Activated CD8-positive, alpha-beta T cell treated with anti-CD3 and anti-CD28 coated beads for 36 hours (primary cell): Measurements from ENCODE around the gene TIMP2. TPM values are rescaled to one million over a fixed set of nuclear protein-coding genes. Genes with fewer than 3 reads are reported as not detected.
"Not testable (repeated sequence)": the region's sequence is repeated elsewhere in the genome, so short reads cannot be mapped to it uniquely, and the experiment has no call there.

Source experiments
- ATAC-seq: fragments of 200-7000 bp; cut with Tn5 transposase; one replicate; pipeline ENCODE4 v1.10.0; 2021; ENCODE audit warnings: mild to moderate bottlenecking, moderate library complexity
- CTCF ChIA-PET: fragments of 350-600 bp; sonication (Branson Sonifier 250); formaldehyde crosslinking; loops from one replicate; lab custom pipeline; 2021; ENCODE audit warnings: antibody characterized with exemption; lab: Charles Lee
- POLR2A ChIA-PET: fragments of 350-600 bp; sonication (Branson Sonifier 250); formaldehyde crosslinking; loops from one replicate; lab custom pipeline; 2021; ENCODE audit warnings: antibody characterized with exemption; lab: Charles Lee
- DNase-seq: peaks from one replicate; pipeline ENCODE4 v3.0.0-alpha.2; 2020
- H3K27ac Mint-ChIP-seq: one replicate; pipeline ENCODE4 v1.8.0; 2021; ENCODE audit warnings: mild to moderate bottlenecking, mixed read lengths
- H3K27me3 Mint-ChIP-seq: one replicate; pipeline ENCODE4 v1.8.0; 2021; ENCODE audit warnings: mixed read lengths
- H3K36me3 Mint-ChIP-seq: one replicate; pipeline ENCODE4 v1.8.0; 2021; ENCODE audit warnings: low read depth, mixed read lengths
- H3K4me1 Mint-ChIP-seq: one replicate; pipeline ENCODE4 v1.8.0; 2021; ENCODE audit warnings: low read depth, mixed read lengths
- H3K4me3 Mint-ChIP-seq: one replicate; pipeline ENCODE4 v1.8.0; 2021; ENCODE audit warnings: mild to moderate bottlenecking, moderate library complexity, mixed read lengths
- H3K9me3 Mint-ChIP-seq: one replicate; pipeline ENCODE4 v1.8.0; 2021; ENCODE audit warnings: mixed read lengths
- intact Hi-C: fragments of 100-400 bp; cut with micrococcal nuclease; formaldehyde crosslinking; loops from one replicate; pipeline ENCODE4 v1.10.0; 2022
- total RNA-seq, 2 experiments: library from RNA; stranded (reverse); gene quantifications; one replicate each; pipeline ENCODE4 v1.2.3, GENCODE V29; 2021
- TF ChIP-seq, protein P1 (sequence below): fragments of 200-600 bp; IDR thresholded peaks from one replicate; pipeline ENCODE4 v1.8.0; 2022; ENCODE audit warnings: antibody characterized with exemption, mild to moderate bottlenecking

The TIMP2 gene
- total RNA-seq, 2 experiments from 2014 or later = 2.4 to 2.5 TPM

DNA sequence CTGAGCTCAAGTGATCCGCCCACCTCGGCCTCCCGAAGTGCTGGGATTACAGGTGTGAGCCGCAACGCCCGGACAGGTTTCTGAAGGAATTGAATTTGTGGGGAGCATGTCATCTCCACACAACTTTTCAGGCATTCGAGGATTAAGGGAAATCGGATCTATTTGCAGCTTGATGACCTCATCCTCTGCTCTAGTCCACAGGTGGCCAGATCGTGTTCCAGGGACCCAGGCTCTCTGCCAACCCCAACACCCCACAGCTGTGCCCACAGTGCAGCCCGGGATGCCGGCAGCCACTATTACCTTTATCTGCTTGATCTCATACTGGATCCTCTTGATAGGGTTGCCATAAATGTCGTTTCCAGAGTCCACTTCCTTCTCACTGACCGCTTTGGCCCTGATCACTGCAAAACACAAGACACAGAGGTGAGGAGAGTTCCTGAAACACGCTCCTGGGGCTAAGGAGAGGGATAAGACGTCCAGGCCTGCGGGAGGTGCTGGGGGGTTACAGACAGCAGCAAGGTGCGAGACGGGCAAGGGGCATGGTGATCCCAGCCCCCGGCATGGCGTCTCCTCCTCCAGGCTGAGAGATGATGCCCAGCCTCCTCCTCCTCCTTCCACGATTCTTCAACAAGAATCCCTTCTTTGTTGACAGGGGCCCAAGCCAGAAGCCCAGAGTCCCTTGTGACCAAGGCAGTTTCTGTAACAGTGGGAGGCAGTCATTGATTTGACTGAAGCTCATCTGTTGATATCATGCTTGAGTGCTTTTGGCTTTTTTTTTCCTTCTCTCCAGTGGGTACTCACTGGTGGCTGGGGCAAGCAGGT is 51.5 kb downstream of the TIMP2 start:
- Mint-ChIP-seq H3K36me3 (no peaks in the 10 kb centered on the region), H3K27me3 (no peaks in the 10 kb centered on the region), H3K27ac (no peak overlapping the region), H3K9me3 (no peaks in the 10 kb centered on the region), H3K4me3 (no peak overlapping the region), H3K4me1 (peaks cover 1% of the 10 kb centered on the region)
- ChIA-PET CTCF (interaction anchor here (1.5 to 5.3 kb wide), 2 partner anchors 8 to 172 kb away, joined by 3 to 39 read pairs; no protein-coding TSS in a partner anchor), POLR2A (no interaction called here)
- TF ChIP-seq, protein P1, sequence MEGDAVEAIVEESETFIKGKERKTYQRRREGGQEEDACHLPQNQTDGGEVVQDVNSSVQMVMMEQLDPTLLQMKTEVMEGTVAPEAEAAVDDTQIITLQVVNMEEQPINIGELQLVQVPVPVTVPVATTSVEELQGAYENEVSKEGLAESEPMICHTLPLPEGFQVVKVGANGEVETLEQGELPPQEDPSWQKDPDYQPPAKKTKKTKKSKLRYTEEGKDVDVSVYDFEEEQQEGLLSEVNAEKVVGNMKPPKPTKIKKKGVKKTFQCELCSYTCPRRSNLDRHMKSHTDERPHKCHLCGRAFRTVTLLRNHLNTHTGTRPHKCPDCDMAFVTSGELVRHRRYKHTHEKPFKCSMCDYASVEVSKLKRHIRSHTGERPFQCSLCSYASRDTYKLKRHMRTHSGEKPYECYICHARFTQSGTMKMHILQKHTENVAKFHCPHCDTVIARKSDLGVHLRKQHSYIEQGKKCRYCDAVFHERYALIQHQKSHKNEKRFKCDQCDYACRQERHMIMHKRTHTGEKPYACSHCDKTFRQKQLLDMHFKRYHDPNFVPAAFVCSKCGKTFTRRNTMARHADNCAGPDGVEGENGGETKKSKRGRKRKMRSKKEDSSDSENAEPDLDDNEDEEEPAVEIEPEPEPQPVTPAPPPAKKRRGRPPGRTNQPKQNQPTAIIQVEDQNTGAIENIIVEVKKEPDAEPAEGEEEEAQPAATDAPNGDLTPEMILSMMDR = no peak
- intact Hi-C loops = no loop called here
- ATAC-seq = no peak
- no peak for DNase-seq

DNA sequence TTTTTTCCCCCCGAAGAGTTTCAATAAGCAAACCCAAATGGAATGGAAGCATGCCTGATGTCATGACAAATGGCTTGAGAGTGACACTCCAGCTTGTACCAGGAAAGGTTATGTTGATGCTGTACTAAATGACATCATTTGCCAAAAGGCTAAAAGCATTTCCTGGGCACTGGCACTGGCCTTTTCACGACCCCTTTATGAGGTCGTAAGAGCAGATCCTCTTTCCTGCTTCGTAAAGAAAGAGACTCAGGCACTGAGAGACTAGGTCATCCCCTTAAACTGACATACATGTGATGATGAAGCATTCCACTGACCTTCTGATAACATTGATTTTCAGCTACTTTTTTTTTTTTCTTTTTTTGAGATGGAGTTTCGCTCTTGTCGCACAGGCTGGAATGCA is 52.7 kb downstream of the TIMP2 start:
- H3K4me1 Mint-ChIP-seq = no peaks in the 10 kb centered on the region
- no peak for ATAC-seq
- no peak for DNase-seq
- ChIA-PET POLR2A (no interaction called here), CTCF (interaction anchor here (0.7 kb wide), 1 partner anchor 55 kb away, joined by 3 read pairs; no protein-coding TSS in a partner anchor)
- TF ChIP-seq, protein P1 = no peak
- H3K36me3 Mint-ChIP-seq = no peaks in the 10 kb centered on the region
- no peaks in the 10 kb centered on the region for H3K9me3 Mint-ChIP-seq
- H3K4me3 Mint-ChIP-seq = no peak overlapping the region
- intact Hi-C loops = no loop called here
- H3K27me3 Mint-ChIP-seq = no peaks in the 10 kb centered on the region
- no peak overlapping the region for H3K27ac Mint-ChIP-seq

DNA sequence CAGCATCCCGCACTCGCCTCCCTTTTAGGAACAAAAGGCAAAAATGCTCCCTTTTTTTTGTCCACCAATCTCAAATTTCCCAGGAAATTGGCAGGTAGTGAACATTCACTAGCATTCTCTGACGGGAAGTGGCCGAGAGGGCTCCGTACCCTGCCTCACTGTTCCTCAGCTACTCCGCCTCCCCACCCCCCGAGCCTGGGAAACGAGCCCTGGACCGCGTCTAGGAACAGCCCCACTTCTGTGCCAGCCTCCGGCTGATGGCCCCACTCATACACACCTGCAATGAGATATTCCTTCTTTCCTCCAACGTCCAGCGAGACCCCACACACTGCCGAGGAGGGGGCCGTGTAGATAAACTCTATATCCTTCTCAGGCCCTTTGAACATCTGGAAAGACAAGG is 54.6 kb downstream of the TIMP2 start:
- intact Hi-C loops = no loop called here
- no peak for DNase-seq
- H3K4me1 Mint-ChIP-seq = no peaks in the 10 kb centered on the region
- no peaks in the 10 kb centered on the region for H3K36me3 Mint-ChIP-seq
- H3K4me3 Mint-ChIP-seq = no peak overlapping the region
- TF ChIP-seq, protein P1 = no peak
- CTCF ChIA-PET = no interaction called here
- H3K27me3 Mint-ChIP-seq = no peaks in the 10 kb centered on the region
- POLR2A ChIA-PET = no interaction called here
- H3K9me3 Mint-ChIP-seq = no peaks in the 10 kb centered on the region
- no peak overlapping the region for H3K27ac Mint-ChIP-seq
- no peak for ATAC-seq

DNA sequence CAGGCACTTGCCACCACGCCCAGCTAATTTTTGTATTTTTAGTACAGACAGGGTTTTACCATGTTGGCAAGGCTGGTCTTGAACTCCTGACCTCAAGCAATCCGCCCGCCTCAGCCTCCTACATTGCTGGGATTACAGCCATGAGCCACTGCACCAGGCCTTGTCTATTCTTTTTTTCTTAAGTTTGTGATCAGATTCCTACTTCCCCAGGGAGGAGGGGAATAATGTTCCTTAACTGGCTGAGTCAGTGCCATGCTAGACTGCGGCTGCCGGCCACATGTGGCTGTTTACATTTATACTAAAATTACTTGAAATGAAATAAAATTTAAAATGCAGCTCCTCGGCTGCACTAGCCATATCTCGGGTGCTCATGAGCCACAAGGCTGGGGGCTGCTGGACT is 56.8 kb downstream of the TIMP2 start:
- ATAC-seq = no peak
- TF ChIP-seq, protein P1 = no peak
- no peaks in the 10 kb centered on the region for H3K9me3 Mint-ChIP-seq
- no peaks in the 10 kb centered on the region for H3K27me3 Mint-ChIP-seq
- H3K36me3 Mint-ChIP-seq = no peaks in the 10 kb centered on the region
- DNase-seq = no peak
- intact Hi-C loops = loop anchor here (5.0 kb wide), 1 partner anchor 104 kb away; no protein-coding TSS in a partner anchor
- H3K27ac Mint-ChIP-seq = no peak overlapping the region
- no peaks in the 10 kb centered on the region for H3K4me1 Mint-ChIP-seq
- no peak overlapping the region for H3K4me3 Mint-ChIP-seq
- CTCF ChIA-PET = interaction anchor here (1.5 kb wide), 1 partner anchor 103 kb away, joined by 9 read pairs; no protein-coding TSS in a partner anchor
- POLR2A ChIA-PET = interaction anchor here (0.6 to 1.1 kb wide), 3 partner anchors 12 to 104 kb away, joined by 3 to 4 read pairs (median 3); no protein-coding TSS in a partner anchor

DNA sequence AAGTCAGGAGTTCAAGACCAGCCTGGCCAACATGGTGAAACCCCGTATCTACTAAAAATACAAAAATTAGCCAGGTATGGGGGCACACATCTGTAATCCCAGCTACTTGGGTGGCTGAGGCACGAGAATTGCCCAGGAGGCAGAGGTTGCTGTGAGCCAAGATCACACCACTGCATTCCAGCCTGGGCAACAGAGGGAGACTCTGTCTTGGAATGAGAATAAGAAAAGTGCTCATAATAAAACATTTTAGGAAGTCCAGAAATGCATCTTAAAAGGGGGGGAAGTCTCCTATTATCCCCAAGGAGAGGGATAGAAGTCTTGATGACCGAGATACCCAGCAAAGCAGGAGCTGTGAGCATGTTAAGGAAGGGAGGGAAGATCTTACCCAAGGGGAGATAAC is 58.1 kb downstream of the TIMP2 start:
- not testable (repeated sequence) for DNase-seq, ATAC-seq, H3K36me3 Mint-ChIP-seq, H3K27me3 Mint-ChIP-seq, H3K4me3 Mint-ChIP-seq, H3K27ac Mint-ChIP-seq, H3K4me1 Mint-ChIP-seq, H3K9me3 Mint-ChIP-seq
- CTCF ChIA-PET = interaction anchor here (2.1 to 3.5 kb wide), 4 partner anchors 9 to 104 kb away, joined by 13 to 39 read pairs (median 32); no protein-coding TSS in a partner anchor
- POLR2A ChIA-PET = interaction anchor here (0.6 kb wide), 1 partner anchor 80 kb away, joined by 3 read pairs; no protein-coding TSS in a partner anchor
- intact Hi-C loops = loop anchor here (5.0 kb wide), 1 partner anchor 105 kb away; no protein-coding TSS in a partner anchor
